Ishikawa (cell line): ENCODE results near the gene SMCO1.

Source experiments
- CEBPB ChIP-seq: IDR thresholded peaks from 2 replicates; pipeline ENCODE4 v1.6.1; 2012
- CREB1 ChIP-seq: IDR thresholded peaks from 2 replicates; pipeline ENCODE4 v1.6.1; 2012; ENCODE audit warnings: low read depth
- EGR1 ChIP-seq: IDR thresholded peaks from 2 replicates; pipeline ENCODE4 v1.6.1; 2012
- EP300 ChIP-seq: IDR thresholded peaks from 2 replicates; pipeline ENCODE4 v1.6.1; 2012; ENCODE audit warnings: borderline replicate concordance
- FOXM1 ChIP-seq: IDR thresholded peaks from 2 replicates; pipeline ENCODE4 v1.6.1; 2012; ENCODE audit warnings: low read depth, borderline replicate concordance
- MAX ChIP-seq: IDR thresholded peaks from 2 replicates; pipeline ENCODE4 v1.6.1; 2012
- NFIC ChIP-seq: IDR thresholded peaks from 2 replicates; pipeline ENCODE4 v1.6.1; 2012
- RAD21 ChIP-seq: IDR thresholded peaks from 2 replicates; pipeline ENCODE4 v1.6.1; 2012; ENCODE audit warnings: low read depth
- REST ChIP-seq: IDR thresholded peaks from 2 replicates; pipeline ENCODE4 v1.6.1; 2012; ENCODE audit warnings: low read depth, mild to moderate bottlenecking
- TAF1 ChIP-seq: IDR thresholded peaks from 2 replicates; pipeline ENCODE4 v1.6.1; 2012; ENCODE audit warnings: low read depth, mild to moderate bottlenecking
- TCF12 ChIP-seq: IDR thresholded peaks from 2 replicates; pipeline ENCODE4 v1.6.1; 2012; ENCODE audit warnings: low read depth
- TEAD4 ChIP-seq: IDR thresholded peaks from 2 replicates; pipeline ENCODE4 v1.6.1; 2012
- USF1 ChIP-seq: IDR thresholded peaks from 2 replicates; pipeline ENCODE4 v1.6.1; 2012
- YY1 ChIP-seq: IDR thresholded peaks from 2 replicates; pipeline ENCODE4 v1.6.1; 2012; ENCODE audit warnings: low read depth
- ZBTB7A ChIP-seq: IDR thresholded peaks from 2 replicates; pipeline ENCODE4 v1.6.1; 2012; ENCODE audit warnings: low read depth

Gene SMCO1

GRCh38 chr3:196492080-196492479 is 23.1 kb downstream of the SMCO1 start:
- TF ChIP-seq NFIC (no peak), REST (no peak)

- TF ChIP-seq EP300 (no peak), REST (no peak), TEAD4 (no peak), CREB1 (no peak), RAD21 (no peak), YY1 (no peak), EGR1 (no peak), TCF12 (no peak), NFIC (no peak), MAX (no peak), CEBPB (no peak), FOXM1 (no peak), TAF1 (no peak), USF1 (no peak), ZBTB7A (no peak)
Observed at GRCh38 chr3:196489747-196490146, 25.4 kb downstream of the SMCO1 start.

- no peak for TF ChIP-seq MAX
- TF ChIP-seq RAD21: peak; percentile 31
Observed at GRCh38 chr3:196486263-196486662, 28.9 kb downstream of the SMCO1 start.

GRCh38 chr3:196477678-196478077 is 37.5 kb downstream of the SMCO1 start:
- TF ChIP-seq MAX (no peak), CREB1 (no peak), USF1 (no peak), TAF1 (no peak), CEBPB (no peak), ZBTB7A (no peak), FOXM1 (no peak), REST (no peak), NFIC (no peak), TEAD4 (no peak), EGR1 (no peak)

- no peak for TF ChIP-seq NFIC
- TF ChIP-seq EGR1: no peak
- TF ChIP-seq FOXM1: no peak
- no peak for TF ChIP-seq MAX
- no peak for TF ChIP-seq REST
- TF ChIP-seq CREB1: no peak
- TF ChIP-seq ZBTB7A: no peak
- no peak for TF ChIP-seq RAD21
- no peak for TF ChIP-seq YY1
- TF ChIP-seq USF1: no peak
Observed at GRCh38 chr3:196472286-196472685, 42.9 kb downstream of the SMCO1 start.
